Cerebellar nuclear complex (tissue), 1 donor: ENCODE data around the gene RAPSN.

Source experiments
- DNase-seq, 2 experiments: peaks; one replicate each; lab custom pipeline; 2025; lab: John Stamatoyannopoulos, UW

RAPSN gene

DNA sequence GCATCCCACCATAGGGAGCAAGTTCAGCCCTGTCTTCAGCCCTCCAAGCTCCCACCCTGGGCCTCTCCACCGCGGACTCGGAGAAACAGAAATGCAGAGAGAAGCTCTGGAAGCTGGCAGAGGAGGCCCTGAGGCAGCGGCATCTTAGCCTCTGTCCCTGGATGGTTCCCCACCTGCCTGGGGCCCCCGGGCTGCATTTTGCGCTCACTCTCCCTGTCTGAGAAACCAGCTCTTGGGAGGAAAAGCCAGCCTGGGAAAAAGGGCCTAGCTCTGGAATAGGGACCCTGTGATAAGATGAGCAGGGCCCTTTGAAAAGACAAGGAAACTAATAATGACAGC lies 58.5 kb downstream of the RAPSN start:
- no peak for DNase-seq

DNA sequence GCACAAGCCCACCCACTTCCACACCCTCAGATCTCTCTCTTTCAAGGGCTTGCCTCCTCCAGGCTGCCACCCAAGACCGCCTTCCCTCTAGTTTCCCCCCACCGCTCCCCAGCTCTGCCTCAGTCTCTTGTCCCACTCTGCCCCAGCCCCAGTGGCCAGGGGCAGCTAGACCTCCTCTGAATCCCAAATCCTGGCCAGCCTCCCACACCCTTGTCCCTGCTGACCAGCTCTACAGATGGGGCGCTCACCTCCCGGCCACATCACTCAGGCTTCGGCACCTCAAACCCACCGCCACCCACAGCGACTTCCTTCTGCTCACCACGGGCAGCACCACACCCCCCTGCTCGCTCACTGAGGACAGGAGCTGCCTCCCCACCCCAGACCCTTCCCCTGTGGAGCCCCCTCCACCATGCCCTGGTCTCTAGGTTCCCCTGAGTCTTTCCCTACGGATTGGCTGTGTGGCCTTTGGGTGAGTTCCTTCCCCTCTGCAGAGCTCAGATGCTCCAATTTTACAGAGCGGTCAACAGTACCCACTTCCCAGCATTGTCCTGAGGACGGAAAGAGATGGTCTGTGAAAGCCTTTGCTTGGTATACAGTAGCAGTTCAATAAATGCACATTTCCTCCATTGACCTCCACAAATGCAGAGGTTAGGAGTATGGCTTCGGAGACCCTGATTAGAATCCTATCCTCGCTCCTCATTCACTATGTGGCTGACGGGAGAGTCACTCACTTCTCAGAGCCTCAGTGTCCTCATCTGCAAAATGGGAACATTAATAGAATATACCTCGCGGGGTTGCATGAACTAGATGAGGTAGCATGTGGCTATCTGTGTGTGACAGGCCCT lies 59.1 kb downstream of the RAPSN start:
- DNase-seq: no peak

DNA sequence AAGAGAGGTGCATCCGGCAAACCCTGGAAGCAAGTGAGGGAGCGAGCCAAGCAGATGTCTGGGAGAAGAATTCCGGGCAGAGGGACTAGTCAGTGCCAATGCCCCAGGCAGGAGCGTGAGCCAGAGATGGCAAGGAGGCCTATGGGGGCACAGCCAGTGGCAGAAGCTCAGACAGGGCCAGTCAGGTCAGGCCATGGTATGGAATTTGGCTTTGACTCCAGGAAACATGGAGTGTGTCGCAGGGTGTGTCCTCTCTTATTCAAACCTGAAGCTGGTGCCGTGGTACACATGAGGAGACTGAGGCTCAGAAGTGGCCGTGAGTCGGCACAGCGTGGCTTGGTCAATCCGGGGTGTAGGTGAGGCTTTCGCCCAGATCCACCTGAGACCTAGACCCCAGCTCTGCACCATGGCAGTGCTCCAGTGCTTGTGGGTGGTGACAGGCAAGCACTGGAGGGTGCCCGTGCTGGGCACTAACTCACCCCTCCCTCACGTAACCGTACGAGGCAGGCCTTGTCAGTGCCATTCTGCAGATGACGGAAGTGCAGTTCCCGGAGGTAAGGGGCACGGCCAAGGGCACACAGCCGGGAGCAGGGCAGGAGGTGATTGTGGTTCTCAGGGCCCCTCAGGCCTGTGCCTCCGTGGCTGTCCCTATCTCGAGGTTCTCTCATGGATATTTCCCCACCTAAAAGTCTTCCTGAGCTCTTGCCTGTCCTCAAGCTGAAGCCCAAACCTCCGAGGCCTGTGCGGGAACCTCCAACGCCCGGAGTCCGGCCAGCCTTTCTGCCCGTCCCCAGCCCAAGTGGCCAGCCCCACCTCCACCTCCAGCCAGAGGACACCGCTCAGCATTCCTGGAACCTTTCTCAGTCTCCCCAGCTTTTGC lies 60.0 kb downstream of the RAPSN start:
- DNase-seq: no peak

DNA sequence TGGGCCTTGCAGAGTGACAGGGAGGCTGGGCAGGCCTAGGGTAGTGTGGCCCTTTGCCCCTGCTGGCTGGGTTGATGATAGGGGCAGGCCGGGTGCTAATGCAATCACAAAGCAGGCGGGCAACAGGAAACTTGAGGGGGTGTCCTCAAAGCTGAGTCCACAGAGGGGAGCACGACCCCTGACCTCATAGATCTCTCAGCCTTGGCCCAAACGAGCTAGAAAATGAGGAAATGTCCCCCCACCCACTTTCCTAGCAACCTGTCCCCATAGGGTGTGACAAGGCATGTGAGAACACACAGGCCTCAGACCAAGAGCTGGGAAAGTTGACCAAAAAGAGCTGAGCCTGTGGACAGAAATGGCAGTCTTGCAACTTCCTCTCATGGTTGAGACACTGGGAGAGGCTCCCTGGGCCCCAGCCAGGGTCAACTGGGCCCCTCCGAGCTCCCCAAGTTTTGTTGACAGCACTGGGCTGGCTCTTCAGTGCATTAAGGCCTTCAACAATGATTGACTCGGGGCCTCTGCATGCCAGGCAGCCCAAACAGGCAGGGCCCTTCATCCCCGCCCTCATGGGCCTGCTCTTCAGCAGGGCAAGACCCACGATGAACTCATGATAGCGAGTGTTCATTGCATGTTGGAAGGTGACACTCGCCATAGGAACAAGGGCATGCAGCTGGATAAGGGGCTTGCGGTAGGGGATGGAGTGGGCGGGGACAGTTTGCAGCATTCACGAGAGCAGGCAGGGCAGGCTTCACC lies 60.8 kb downstream of the RAPSN start:
- no peak for DNase-seq
